ENCODE measurements around the gene TTLL13.

Gene TTLL13

GRCh38 chr15:90217671-90218394, 31.5 kb upstream of the TTLL13 start:
- no peak for DNase-seq (ENCODE audit: low read depth in 2 of 2, low spot score in 1 of 2)

- peak in 1 of 2 donors; percentile 34 for DNase-seq (ENCODE audit: low read depth in 2 of 2, low spot score in 1 of 2)
Observed at GRCh38 chr15:90219421-90220141, 29.8 kb upstream of the TTLL13 start.

GRCh38 chr15:90221246-90221900, 28.0 kb upstream of the TTLL13 start:
- DNase-seq (ENCODE audit: low read depth in 2 of 2, low spot score in 1 of 2) = no peak

- no peak for DNase-seq (ENCODE audit: low read depth in 2 of 2, low spot score in 1 of 2)
Observed at GRCh38 chr15:90222547-90222946, 26.8 kb upstream of the TTLL13 start.

GRCh38 chr15:90223441-90224165, 25.8 kb upstream of the TTLL13 start:
- DNase-seq (ENCODE audit: low read depth in 2 of 2, low spot score in 1 of 2) = no peak

- DNase-seq (ENCODE audit: low read depth in 2 of 2, low spot score in 1 of 2) = no peak
Observed at GRCh38 chr15:90225047-90225446, 24.3 kb upstream of the TTLL13 start.

- DNase-seq (ENCODE audit: low read depth in 2 of 2, low spot score in 1 of 2) = no peak
Observed at GRCh38 chr15:90225504-90226234, 23.7 kb upstream of the TTLL13 start.

- no peak for DNase-seq (ENCODE audit: low read depth in 2 of 2, low spot score in 1 of 2)
Observed at GRCh38 chr15:90227336-90227735, 22.0 kb upstream of the TTLL13 start.

GRCh38 chr15:90227816-90228772, 21.3 kb upstream of the TTLL13 start:
- no peak for DNase-seq (ENCODE audit: low read depth in 2 of 2, low spot score in 1 of 2)

- no peak for DNase-seq (ENCODE audit: low read depth in 2 of 2, low spot score in 1 of 2)
Observed at GRCh38 chr15:90228960-90229359, 20.4 kb upstream of the TTLL13 start.

GRCh38 chr15:90230071-90230494, 19.3 kb upstream of the TTLL13 start:
- no peak for DNase-seq (ENCODE audit: low read depth in 2 of 2, low spot score in 1 of 2)

GRCh38 chr15:90230610-90231009, 18.7 kb upstream of the TTLL13 start:
- DNase-seq (ENCODE audit: low read depth in 2 of 2, low spot score in 1 of 2) = no peak

GRCh38 chr15:90231028-90232017, 18.0 kb upstream of the TTLL13 start:
- peak; percentile 38 to 61 for DNase-seq (ENCODE audit: low read depth in 2 of 2, low spot score in 1 of 2)

GRCh38 chr15:90232196-90232595, 17.2 kb upstream of the TTLL13 start:
- no peak for DNase-seq (ENCODE audit: low read depth in 2 of 2, low spot score in 1 of 2)

- no peak for DNase-seq (ENCODE audit: low read depth in 2 of 2, low spot score in 1 of 2)
Observed at GRCh38 chr15:90232941-90233386, 16.4 kb upstream of the TTLL13 start.

- DNase-seq (ENCODE audit: low read depth in 2 of 2, low spot score in 1 of 2) = peak in 1 of 2 donors; percentile 24
Observed at GRCh38 chr15:90233387-90234095, 15.8 kb upstream of the TTLL13 start, which contains the start of gene CIB1. Gene CIB1, minus strand, starts transcription at chr15:90233941. Its CDS starts 56 bp downstream, at chr15:90233885.

Measured in stimulated activated CD8-positive, alpha-beta memory T cell treated with anti-CD3 and anti-CD28 coated beads, Interleukin-4, amount 100 ng/mL, for 1 hour (primary cell).